ENCODE data around the gene ZFP62. TPM values are rescaled to one million over a fixed set of nuclear protein-coding genes. Genes with fewer than 3 reads are reported as not detected.
"Not testable (repeated sequence)": the region's sequence is repeated elsewhere in the genome, so short reads cannot be mapped to it uniquely, and the experiment has no call there.

ZFP62 gene
- total RNA-seq, 1 experiment from 2014 or later: 19.8 TPM

DNA sequence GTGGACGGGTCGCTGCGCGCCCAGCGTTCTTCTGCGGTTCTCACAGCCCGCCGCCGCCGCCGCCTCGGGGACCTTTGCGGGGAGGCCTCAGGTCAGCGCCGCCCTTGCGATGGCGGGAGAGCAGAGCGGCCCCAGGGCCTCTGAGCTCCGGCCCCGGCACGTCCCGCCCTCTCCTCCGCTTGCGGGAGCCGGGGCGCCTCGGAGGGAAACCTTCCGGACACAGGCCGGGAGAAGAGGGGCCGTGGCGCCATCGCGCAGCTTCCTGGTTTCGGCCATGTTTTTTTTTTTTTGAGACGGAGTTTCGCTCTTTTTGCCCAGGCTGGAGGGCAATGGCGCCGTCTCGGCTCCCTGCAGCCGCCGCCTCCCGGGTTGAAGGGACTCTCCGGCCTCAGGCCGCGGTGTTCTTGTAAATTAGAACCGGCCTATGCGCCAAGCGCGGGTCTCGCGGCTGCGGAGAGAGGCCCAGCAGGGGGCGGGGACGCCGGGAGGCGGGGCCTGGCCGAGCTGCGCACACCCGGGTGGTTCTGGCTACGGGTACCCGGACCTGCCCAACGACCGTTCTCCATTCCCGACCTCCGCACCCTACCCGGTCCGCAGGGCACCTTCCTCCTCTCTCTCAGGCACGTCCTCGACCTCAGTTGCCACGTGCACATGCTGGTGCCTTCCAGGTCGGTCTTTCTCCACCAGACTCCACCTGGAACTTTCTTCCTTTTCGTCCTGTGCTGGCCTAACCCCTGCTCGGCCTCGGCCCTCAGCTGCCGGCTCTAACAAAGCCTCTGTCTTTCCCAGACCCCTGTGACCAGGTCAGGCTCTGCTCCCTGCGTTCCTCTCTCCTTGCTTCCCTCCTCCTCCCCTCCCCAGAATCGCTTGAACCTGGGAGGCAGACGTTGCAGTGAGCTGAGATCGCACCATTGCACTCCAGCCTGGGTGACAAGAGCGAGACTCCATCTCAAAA is 29.7 kb downstream of the ZFP62 start:
- no peaks in the 10 kb centered on the region for H3K27me3 ChIP-seq (replicated peaks)
- H3K4me1 ChIP-seq (replicated peaks): peaks cover 28% of the 10 kb centered on the region
- H3K36me3 ChIP-seq: peaks cover 34% of the 10 kb centered on the region
- H3K9me3 ChIP-seq (replicated peaks): peaks cover 8% of the 10 kb centered on the region
- peak; percentile 88 to 91 for DNase-seq (ENCODE audit: low read depth in 1 of 2, low spot score in 2 of 2)
- H3K4me3 ChIP-seq: peak overlapping the region; percentile 72
- peak overlapping the region; percentile 87 for H3K27ac ChIP-seq

DNA sequence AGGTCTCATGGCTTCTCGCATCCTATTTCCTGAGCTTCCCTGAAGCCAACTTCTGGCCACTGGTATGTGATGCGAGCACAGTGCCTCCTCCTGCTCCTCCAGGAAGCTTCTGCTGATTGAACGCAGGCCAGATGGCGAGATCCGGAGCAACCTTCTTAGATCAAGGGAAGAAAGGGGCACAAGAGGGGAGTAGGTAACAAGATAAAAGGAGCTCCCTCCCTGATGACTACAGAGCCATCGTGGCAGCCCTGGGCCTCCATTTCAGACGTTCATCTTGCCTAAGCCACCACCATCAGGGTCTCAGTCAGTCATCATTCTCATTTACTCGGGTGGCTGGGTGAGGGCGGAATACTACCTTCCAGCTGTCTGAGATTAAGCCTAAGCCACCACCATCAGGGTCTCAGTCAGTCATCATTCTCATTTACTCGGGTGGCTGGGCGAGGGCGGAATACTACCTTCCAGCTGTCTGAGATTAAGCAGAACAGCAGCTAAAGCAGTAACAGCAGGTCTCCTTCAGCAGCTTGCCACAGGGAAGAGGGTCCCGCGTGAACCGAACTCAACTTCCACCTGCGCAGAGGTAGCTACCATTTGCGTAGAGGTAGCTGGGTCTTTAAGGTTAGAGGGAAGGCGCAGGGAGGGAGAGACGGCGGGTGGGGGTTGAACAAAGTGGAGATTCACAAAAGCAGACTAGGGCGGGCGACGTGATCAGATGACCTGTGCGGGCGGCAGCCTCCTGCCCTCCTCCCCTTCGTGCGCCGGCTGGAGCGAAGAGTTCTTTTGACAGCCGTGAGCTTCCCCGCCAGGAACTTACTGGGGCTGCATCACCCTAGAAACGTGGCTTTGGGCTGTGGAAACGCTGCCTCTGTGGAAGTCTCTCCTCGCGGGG is 30.6 kb downstream of the ZFP62 start:
- H3K36me3 ChIP-seq: peaks cover 32% of the 10 kb centered on the region
- peak overlapping the region; percentile 72 for H3K4me3 ChIP-seq
- no peak for DNase-seq (ENCODE audit: low read depth in 1 of 2, low spot score in 2 of 2)
- H3K4me1 ChIP-seq (replicated peaks): peaks cover 37% of the 10 kb centered on the region
- H3K27ac ChIP-seq: peak overlapping the region; percentile 87
- H3K9me3 ChIP-seq (replicated peaks): peaks cover 8% of the 10 kb centered on the region
- H3K27me3 ChIP-seq (replicated peaks): no peaks in the 10 kb centered on the region

DNA sequence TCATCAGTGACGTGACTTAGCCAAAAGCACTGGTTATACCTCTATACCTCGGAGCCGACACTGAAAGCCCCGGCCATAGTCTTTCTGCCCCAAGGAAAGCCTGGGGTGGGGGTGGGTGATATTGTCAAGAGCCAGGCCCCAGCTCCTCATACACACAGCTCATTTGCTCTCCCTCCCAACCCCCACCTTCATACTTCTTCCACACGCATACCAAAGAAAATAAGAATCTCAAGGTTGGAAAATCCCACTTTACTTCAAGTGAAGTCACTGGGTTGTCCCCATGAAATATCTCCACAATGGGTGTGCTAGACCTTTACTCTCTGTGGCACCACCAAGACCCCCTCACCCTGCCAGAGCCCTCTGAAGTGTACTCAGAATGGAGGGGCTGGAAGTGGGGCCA is 31.4 kb downstream of the ZFP62 start:
- H3K36me3 ChIP-seq: peaks cover 31% of the 10 kb centered on the region
- H3K9me3 ChIP-seq (replicated peaks): peaks cover 8% of the 10 kb centered on the region
- no peak overlapping the region for H3K4me3 ChIP-seq
- DNase-seq (ENCODE audit: low read depth in 1 of 2, low spot score in 2 of 2): no peak
- no peaks in the 10 kb centered on the region for H3K27me3 ChIP-seq (replicated peaks)
- no peak overlapping the region for H3K27ac ChIP-seq
- peaks cover 40% of the 10 kb centered on the region for H3K4me1 ChIP-seq (replicated peaks)

DNA sequence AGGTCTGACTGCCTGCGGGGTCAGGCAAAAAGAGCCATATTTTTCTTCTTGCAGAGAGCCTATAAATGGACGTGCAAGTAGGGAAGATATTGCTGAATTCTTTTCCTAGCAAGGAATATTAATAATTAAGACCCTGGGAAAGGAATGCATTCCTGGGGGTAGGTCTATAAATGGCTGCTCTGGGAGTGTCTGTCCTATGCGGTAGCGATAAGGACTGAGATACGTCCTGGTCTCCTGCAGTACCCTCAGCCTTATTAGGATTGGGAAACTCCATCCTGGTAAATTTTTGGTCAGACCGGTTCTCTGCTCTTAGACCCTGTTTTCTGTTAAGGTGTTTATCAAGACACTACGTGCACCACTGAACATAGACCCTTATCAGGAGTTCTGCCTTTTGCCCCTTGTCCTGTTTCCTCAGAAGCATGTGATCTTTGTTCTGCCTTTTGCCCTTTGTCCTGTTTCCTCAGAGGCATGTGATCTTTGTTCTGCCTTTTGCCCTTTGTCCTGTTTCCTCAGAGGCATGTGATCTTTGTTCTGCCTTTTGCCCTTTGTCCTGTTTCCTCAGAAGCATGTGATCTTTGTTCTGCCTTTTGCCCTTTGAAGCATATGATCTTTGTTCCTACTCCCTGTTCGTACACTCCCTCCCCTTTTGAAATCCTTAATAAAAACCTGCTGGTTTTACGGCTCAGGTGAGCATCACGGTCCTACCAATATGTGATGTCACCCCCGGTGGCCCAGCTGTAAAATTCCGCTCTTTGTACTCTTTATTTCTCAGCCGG is 32.1 kb downstream of the ZFP62 start:
- not testable (repeated sequence) for H3K27ac ChIP-seq; H3K27me3 ChIP-seq (replicated peaks); H3K4me3 ChIP-seq; H3K9me3 ChIP-seq (replicated peaks); DNase-seq (ENCODE audit: low read depth in 1 of 2, low spot score in 2 of 2)
- Histone ChIP-seq H3K36me3 (peaks cover 23% of the 10 kb centered on the region), H3K4me1 (replicated peaks) (peaks cover 40% of the 10 kb centered on the region)

DNA sequence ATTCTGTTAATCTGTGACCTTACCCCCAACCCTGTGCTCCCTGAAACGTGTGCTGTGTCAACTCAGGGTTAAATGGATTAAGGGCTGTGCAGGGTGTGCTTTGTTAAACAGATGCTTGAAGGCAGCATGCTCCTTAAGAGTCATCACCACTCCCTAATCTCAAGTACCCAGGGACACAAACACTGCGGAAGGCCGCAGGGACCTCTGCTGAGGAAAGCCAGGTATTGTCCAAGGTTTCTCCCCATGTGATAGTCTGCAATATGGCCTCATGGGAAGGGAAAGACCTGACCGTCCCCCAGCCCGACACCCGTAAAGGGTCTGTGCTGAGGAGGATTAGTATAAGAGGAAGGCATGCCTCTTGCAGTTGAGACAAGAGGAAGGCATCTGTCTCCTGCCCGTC is 33.7 kb downstream of the ZFP62 start:
- not testable (repeated sequence) for DNase-seq (ENCODE audit: low read depth in 1 of 2, low spot score in 2 of 2); H3K27ac ChIP-seq; H3K9me3 ChIP-seq (replicated peaks); H3K4me3 ChIP-seq; H3K27me3 ChIP-seq (replicated peaks)
- Histone ChIP-seq H3K36me3 (peaks cover 22% of the 10 kb centered on the region), H3K4me1 (replicated peaks) (peaks cover 35% of the 10 kb centered on the region)

DNA sequence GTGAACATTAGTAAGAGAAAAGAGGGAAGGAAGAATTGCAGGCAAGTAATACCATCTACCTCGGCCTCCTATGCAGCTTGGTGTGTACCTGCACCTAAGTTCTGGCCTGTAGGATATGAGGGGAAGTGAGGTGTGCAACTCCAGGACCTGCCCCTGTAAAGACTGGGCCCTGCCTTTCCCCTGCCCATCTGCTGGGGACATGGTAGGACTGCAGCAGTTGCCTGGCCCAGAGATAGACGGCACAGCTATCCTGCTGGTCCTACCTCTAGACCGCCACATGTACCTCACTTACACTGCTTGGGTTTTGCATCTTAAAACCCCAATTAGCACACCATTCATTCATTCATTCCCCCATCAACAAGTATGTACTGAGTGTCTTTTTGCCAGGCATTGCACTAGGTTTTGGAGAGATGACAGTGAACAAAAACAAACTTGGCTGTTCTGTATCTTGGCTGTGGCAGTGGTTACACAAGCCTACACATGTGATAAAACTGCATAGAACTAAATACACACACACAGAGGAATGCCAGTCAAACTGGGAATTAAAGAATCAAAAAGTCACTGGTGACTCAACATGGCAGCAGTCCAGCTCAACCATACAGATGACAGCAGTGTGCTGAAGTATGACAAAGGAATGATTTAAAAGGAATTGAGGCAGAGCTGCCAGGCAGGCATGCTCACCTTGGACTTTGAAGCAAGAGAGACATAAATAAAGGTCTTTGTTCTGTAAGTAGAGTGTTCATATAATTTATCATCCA is 35.1 kb downstream of the ZFP62 start:
- H3K4me3 ChIP-seq: no peak overlapping the region
- H3K4me1 ChIP-seq (replicated peaks): peaks cover 26% of the 10 kb centered on the region
- peak; percentile 69 to 75 for DNase-seq (ENCODE audit: low read depth in 1 of 2, low spot score in 2 of 2)
- H3K27ac ChIP-seq: no peak overlapping the region
- H3K36me3 ChIP-seq: peaks cover 13% of the 10 kb centered on the region
- H3K27me3 ChIP-seq (replicated peaks): no peaks in the 10 kb centered on the region
- H3K9me3 ChIP-seq (replicated peaks): peaks cover 8% of the 10 kb centered on the region

DNA sequence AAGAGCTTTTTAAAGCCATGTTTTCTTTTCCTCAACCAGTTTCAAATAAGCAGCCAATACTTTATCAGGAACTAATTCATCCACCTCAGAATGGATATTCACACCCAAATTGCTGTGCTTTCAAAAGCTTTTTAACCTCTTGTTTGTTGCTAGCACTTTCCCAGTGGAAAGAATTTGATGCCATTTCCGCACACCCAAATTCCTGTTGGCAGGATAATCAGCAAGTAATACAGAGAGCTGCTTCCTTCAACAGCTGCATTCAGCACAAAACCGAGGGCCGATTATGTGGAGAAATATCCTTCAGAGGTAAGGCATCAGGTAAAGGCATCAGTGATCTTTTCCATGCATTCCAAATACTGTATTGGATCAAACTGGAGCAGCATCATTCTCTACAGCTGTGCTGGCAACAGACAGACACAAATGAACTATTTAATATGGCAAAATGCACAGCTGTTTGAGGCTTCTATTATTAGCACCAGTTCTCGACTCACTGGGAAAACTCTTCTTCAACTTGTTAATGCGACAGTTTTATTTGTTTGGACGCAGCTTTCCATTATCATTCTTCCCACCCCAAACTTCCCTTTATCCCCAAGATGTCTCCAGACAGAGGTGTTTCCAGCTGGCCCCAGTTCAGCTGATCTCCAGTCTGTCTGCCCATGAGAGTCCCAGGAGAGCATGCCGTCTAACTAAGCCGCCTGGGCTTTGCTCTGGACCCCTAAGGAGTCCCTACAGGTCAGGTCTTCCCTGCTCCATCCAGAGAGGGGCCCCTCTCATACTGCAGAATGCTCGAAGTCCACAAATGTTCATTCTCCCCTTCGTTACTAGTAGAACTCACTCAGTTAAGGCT is 36.2 kb downstream of the ZFP62 start:
- peaks cover 16% of the 10 kb centered on the region for H3K4me1 ChIP-seq (replicated peaks)
- peaks cover 5% of the 10 kb centered on the region for H3K9me3 ChIP-seq (replicated peaks)
- H3K4me3 ChIP-seq: no peak overlapping the region
- no peak for DNase-seq (ENCODE audit: low read depth in 1 of 2, low spot score in 2 of 2)
- H3K36me3 ChIP-seq: peaks cover 7% of the 10 kb centered on the region
- no peaks in the 10 kb centered on the region for H3K27me3 ChIP-seq (replicated peaks)
- H3K27ac ChIP-seq: no peak overlapping the region

DNA sequence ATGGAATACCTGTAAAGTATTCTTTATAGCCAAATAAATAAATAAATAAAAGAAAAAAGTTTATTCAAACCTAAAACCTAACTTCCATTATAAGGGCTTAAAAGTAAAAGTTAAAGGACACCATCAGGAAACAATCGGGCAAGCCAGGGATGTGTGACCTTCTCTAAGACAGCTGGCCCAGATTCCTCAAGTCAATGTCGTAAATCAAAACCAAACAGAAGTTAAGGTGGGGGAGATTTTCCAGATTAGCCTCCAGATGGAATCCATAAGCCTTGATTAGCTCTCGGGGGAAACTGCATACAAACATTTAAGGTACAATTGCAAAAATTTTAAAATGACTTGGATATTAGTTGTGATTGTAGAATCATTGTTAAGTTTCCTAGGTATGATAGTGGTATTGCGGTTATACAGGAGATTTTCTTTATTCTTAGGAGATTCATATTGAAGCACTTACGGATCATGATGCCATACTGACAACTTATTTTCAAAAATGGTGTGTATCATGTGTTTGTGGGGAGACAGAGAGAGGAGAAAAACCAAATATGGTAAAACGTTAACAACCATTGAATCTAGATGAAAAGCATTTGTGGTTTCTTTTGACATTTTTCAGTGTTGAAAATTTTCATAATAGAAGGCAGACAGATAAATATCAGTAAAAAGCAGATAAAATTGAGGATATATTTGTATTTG is 37.0 kb downstream of the ZFP62 start:
- peaks cover 16% of the 10 kb centered on the region for H3K4me1 ChIP-seq (replicated peaks)
- no peak for DNase-seq (ENCODE audit: low read depth in 1 of 2, low spot score in 2 of 2)
- no peak overlapping the region for H3K4me3 ChIP-seq
- H3K27me3 ChIP-seq (replicated peaks): no peaks in the 10 kb centered on the region
- no peaks in the 10 kb centered on the region for H3K9me3 ChIP-seq (replicated peaks)
- no peak overlapping the region for H3K27ac ChIP-seq
- no peaks in the 10 kb centered on the region for H3K36me3 ChIP-seq

DNA sequence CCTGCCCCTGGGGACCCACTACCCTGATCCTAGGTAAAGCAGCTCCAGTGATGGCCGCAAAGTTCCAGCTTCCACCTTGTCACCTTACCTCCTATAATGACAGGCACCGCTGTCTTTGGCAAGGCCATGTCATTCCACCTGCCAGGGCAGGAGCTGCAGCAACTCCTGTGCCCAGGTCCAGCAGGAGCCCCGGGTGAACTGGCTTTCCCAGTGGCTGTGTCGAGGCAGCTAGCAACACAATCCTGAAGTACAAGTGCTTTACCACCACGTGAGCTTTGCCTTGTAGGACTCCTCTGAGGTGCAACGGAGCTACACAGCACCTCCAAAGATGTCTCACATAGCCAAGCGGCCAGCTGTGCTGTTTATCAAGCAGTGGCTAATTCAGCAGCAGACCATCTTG is 37.7 kb downstream of the ZFP62 start:
- DNase-seq (ENCODE audit: low read depth in 1 of 2, low spot score in 2 of 2): no peak
- Histone ChIP-seq H3K27me3 (replicated peaks) (no peaks in the 10 kb centered on the region), H3K36me3 (no peaks in the 10 kb centered on the region), H3K4me3 (no peak overlapping the region), H3K9me3 (replicated peaks) (no peaks in the 10 kb centered on the region), H3K4me1 (replicated peaks) (peaks cover 16% of the 10 kb centered on the region), H3K27ac (no peak overlapping the region)

DNA sequence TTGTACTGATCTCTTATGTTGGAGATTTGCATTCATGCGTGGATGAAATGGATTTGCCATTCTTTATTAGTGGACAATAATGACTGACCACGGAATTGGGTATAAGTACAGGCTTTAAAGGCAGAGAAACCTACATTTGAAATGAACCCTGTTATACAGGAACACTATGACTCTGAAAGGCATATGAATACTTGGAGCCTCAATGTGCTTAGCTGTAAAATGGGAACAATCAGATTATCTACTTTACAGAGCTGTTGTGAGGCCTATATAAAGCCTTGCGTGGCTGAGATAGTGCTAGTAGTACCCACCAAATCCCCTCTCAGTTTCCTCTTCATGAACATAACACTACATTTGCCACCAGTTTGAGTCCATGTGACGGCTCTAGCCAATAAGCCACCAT is 39.5 kb downstream of the ZFP62 start:
- H3K4me1 ChIP-seq (replicated peaks): peaks cover 22% of the 10 kb centered on the region

DNA sequence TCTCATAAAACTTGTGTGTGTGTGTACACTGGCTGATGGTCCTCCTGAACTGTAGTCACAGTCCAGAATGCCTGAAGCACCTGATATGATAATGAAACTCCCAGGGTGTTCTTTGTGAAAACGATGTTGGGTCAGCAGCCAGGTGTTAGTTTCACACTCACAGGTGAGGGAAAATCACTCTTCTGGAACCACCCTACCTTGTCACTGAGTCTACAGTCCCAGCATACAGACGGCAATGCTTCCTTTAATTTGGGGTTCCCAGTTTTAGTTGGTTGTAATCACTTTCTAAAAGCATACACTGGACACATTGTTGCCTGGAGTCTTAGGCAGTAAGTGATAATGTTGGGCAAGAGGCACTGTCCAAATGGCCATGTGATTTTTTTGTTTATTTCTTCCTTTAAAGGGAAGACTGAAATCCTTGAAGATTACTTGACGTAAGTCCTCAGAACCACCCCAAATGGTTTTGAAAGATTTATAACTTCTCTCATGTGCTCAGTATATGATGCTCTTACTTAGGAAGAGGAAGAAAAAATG is 40.2 kb downstream of the ZFP62 start:
- no peaks in the 10 kb centered on the region for H3K27me3 ChIP-seq (replicated peaks)
- no peak overlapping the region for H3K27ac ChIP-seq

More for the DNA sequence above, 39.5 kb downstream of the ZFP62 start:
- no peaks in the 10 kb centered on the region for H3K27me3 ChIP-seq (replicated peaks)
- no peak overlapping the region for H3K4me3 ChIP-seq
- H3K27ac ChIP-seq: no peak overlapping the region
- no peaks in the 10 kb centered on the region for H3K9me3 ChIP-seq (replicated peaks)
- no peak for DNase-seq (ENCODE audit: low read depth in 1 of 2, low spot score in 2 of 2)
- no peaks in the 10 kb centered on the region for H3K36me3 ChIP-seq

More for the DNA sequence above, 40.2 kb downstream of the ZFP62 start:
- no peak overlapping the region for H3K4me3 ChIP-seq
- DNase-seq (ENCODE audit: low read depth in 1 of 2, low spot score in 2 of 2): no peak
- peaks cover 16% of the 10 kb centered on the region for H3K4me1 ChIP-seq (replicated peaks)
- H3K36me3 ChIP-seq: no peaks in the 10 kb centered on the region
- no peaks in the 10 kb centered on the region for H3K9me3 ChIP-seq (replicated peaks)

All from SJSA1 (cell line).